Heart left ventricle (tissue), 16 donors: ENCODE data around the gene MEGF11. TPM values are rescaled to one million over a fixed set of nuclear protein-coding genes. Genes with fewer than 3 reads are reported as not detected.

Experiments used
- ATAC-seq, 4 donors: fragments of 200-7000 bp; cut with Tn5 transposase; one replicate each; pipeline ENCODE4 v1.9.1; 2020 to 2022; ENCODE audit warnings: moderate library complexity in 4 of 4, mild to moderate bottlenecking in 3 of 4, moderate number of reproducible peaks in 1 of 4
- DNase-seq, 5 donors: peaks; one replicate each; pipeline ENCODE4 v3.0.0-alpha.2; 2020
- H3K27ac ChIP-seq, 12 donors: fragments of 200-600 bp; sonication (generic) in 4 of 12; one replicate each; pipeline versions ENCODE4 v1.5.0 to v1.8.0; 2016 to 2022; ENCODE audit warnings: mild to moderate bottlenecking in 2 of 12
- H3K27me3 ChIP-seq, 9 donors: fragments of 200-600 bp; sonication (generic) in 2 of 9; one replicate each; pipeline versions ENCODE4 v1.5.1 to v1.8.0; 2016 to 2022; ENCODE audit warnings: mild to moderate bottlenecking in 3 of 9
- H3K36me3 ChIP-seq, 9 donors: fragments of 200-600 bp; sonication (generic) in 2 of 9; one replicate each; pipeline versions ENCODE4 v1.5.0 to v1.8.0; 2018 to 2022; ENCODE audit warnings: mild to moderate bottlenecking in 2 of 9
- H3K4me1 ChIP-seq, 12 donors: fragments of 200-600 bp; sonication (generic) in 4 of 12; one replicate each; pipeline versions ENCODE4 v1.5.0 to v1.8.0; 2016 to 2022; ENCODE audit warnings: mild to moderate bottlenecking in 3 of 12
- H3K4me3 ChIP-seq, 12 donors: fragments of 200-600 bp; sonication (generic) in 4 of 12; one replicate each; pipeline versions ENCODE4 v1.5.0 to v1.8.0; 2017 to 2022; ENCODE audit warnings: mild to moderate bottlenecking in 9 of 12, moderate library complexity in 4 of 12
- H3K9me3 ChIP-seq, 12 donors: fragments of 200-600 bp; sonication (generic) in 4 of 12; one replicate each; pipeline versions ENCODE4 v1.5.0 to v1.8.0; 2016 to 2022; ENCODE audit warnings: mild to moderate bottlenecking in 1 of 12
- POLR2A ChIP-seq, 2 donors: fragments of 450-650 bp; IDR thresholded peaks; one replicate each; pipeline ENCODE4 v1.6.1; 2017; ENCODE audit warnings: antibody characterized with exemption in 2 of 2, mild to moderate bottlenecking in 2 of 2, moderate library complexity in 2 of 2
- WGBS, 4 donors: extraction: QIAGEN DNeasy Blood & Tissue Kit in 2 of 4; methylation state at CpG; one replicate each; pipeline versions ENCODE4 v1.1.5 to v1.1.7; 2013 to 2018; 5-methylcytosine and 5-hydroxymethylcytosine counted together
- intact Hi-C, 10 donors: fragments of 100-400 bp; cut with DNase I; formaldehyde crosslinking; loops; one replicate each; pipeline versions ENCODE4 v1.11.1 to v1.14.2; 2022
- polyA plus RNA-seq, 2 donors: library from polyadenylated mRNA; stranded (reverse); fragments of 200-250 nt; gene quantifications; one replicate each; pipeline ENCODE4 v1.2.3, GENCODE V29; 2013
- total RNA-seq, 9 donors: library from RNA; depleted of rRNA in 2 of 9; stranded (reverse); fragments of >200 nt in 2 of 9; fragmentation: NEBNext Ultra II Directional in 3 of 9; extraction: Animal tissue kit (Norgen Biotek cat#: 25700) in 3 of 9; gene quantifications; one replicate each; pipeline versions ENCODE4 v1.1.0 to v1.2.4, GENCODE V29; 2016 to 2023
- TF ChIP-seq, protein P1 (sequence below), 12 donors: fragments of 200-600 bp; sonication (generic) in 4 of 12; IDR thresholded peaks; one replicate each; pipeline versions ENCODE4 v1.5.0 to v1.8.0; 2018 to 2022; ENCODE audit warnings: antibody characterized with exemption in 12 of 12, mild to moderate bottlenecking in 5 of 12
- donor health status: ischemic (EF 13 %, LVEDD 7.1; RV severe dilation, severe dysfunction).
- donor health status: healthy with polysubstance abuse.
- donor health status: DM: no; HTN: yes; CAD: no.
- donor health status: DM: no; HTN: no; CAD: no.
- donor health status: ischemic (EF 25% LVEDD 6.9; RV normal size, moderate dysfunction).
- donor health status: ischemic (EF 25% LVEDD 5.7; RV mildly dilated, moderate dysfunction).
- donor health status: healthy.
- donor health status: DM: yes; HTN: yes; CAD: no.
- donor health status: ischemic (EF 35%, LVEDD 5.7; RV mildly dilated, moderate dysfunction).
- donor health status: nonischemic (EF 11% LVEDD 7.7; RV severe dilation, severe dysfunction).
- donor health status: DM: yes; HTN: yes; CAD: no.
- donor health status: PGD.
- donor health status: ischemic (EF 29% LVEDD 5.4; RV normal size, mild dysfunction).
- donor health status: nonischemic (EF 23%, LVEDD 6.1; RV moderate dilation, normal function).

The MEGF11 gene
- total and polyA plus RNA-seq, 11 donors: 0.07 TPM; not detected in 10

DNA sequence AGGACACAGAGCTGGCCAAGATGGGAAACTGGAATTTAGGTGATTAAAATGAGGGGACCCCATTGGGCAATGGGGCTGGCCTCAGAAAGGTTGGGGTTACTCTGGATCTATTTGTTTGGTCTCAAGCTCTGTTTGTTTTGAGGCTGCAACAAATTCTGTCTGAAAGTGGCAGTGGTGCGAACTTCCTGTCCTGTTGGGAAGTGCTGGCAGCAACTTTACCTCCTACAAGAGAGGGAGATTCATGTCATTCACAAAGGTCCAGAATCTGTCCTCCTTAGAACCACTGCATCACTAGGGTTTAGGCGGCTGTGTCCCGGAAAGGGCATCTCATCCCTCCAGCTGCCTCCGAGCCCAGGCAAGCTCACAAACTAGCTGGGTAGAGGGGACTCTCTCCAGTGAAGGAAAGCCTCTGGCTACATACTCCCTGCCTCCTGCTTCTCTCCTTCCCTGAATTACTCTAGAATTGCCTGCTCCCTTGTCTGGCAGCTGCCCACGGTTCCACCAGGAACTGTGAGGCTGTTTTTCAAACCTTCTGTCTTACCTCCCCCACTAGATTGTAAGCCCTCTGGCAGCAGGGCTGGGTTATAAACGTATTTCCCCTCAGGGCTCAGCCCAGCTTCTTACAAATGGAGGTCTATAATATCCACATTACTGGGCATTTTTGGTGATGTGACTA lies 23.6 kb downstream of the MEGF11 start:
- H3K4me3 ChIP-seq: no peak overlapping the region
- peaks cover 0 to 11% (median 0%) of the 10 kb centered on the region in 9 donors for H3K27me3 ChIP-seq
- no peak overlapping the region for H3K27ac ChIP-seq
- ATAC-seq: no peak
- H3K9me3 ChIP-seq: no peaks in the 10 kb centered on the region
- H3K36me3 ChIP-seq: no peaks in the 10 kb centered on the region
- 40 to 69% (median 64%) methylated on average over 5 to 6 of the region's 6 CpGs for WGBS, 4 donors
- intact Hi-C loops: no loop called here
- no peaks in the 10 kb centered on the region for H3K4me1 ChIP-seq
- TF ChIP-seq, protein P1, sequence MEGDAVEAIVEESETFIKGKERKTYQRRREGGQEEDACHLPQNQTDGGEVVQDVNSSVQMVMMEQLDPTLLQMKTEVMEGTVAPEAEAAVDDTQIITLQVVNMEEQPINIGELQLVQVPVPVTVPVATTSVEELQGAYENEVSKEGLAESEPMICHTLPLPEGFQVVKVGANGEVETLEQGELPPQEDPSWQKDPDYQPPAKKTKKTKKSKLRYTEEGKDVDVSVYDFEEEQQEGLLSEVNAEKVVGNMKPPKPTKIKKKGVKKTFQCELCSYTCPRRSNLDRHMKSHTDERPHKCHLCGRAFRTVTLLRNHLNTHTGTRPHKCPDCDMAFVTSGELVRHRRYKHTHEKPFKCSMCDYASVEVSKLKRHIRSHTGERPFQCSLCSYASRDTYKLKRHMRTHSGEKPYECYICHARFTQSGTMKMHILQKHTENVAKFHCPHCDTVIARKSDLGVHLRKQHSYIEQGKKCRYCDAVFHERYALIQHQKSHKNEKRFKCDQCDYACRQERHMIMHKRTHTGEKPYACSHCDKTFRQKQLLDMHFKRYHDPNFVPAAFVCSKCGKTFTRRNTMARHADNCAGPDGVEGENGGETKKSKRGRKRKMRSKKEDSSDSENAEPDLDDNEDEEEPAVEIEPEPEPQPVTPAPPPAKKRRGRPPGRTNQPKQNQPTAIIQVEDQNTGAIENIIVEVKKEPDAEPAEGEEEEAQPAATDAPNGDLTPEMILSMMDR (IDR thresholded peaks at IDR 0.05): no peak
- no peak for TF ChIP-seq POLR2A (IDR thresholded peaks at IDR 0.05)
- no peak for DNase-seq

GRCh38 chr15:66228807-66229735 lies 24.5 kb downstream of the MEGF11 start:
- Histone ChIP-seq H3K36me3 (no peaks in the 10 kb centered on the region), H3K27ac (no peak overlapping the region), H3K9me3 (no peaks in the 10 kb centered on the region), H3K4me1 (no peaks in the 10 kb centered on the region), H3K4me3 (no peak overlapping the region), H3K27me3 (peaks cover 0 to 10% (median 0%) of the 10 kb centered on the region in 9 donors)
- DNase-seq: no peak
- intact Hi-C loops: no loop called here
- 86 to 91% (median 88%) methylated on average over 13 of the region's 13 CpGs for WGBS, 4 donors
- no peak for TF ChIP-seq POLR2A (IDR thresholded peaks at IDR 0.05)
- TF ChIP-seq, protein P1 (IDR thresholded peaks at IDR 0.05): no peak
- peak in 1 of 4 donors; percentile 39 for ATAC-seq

- Histone ChIP-seq H3K9me3 (no peaks in the 10 kb centered on the region), H3K36me3 (no peaks in the 10 kb centered on the region), H3K27ac (no peak overlapping the region), H3K4me3 (no peak overlapping the region), H3K27me3 (peaks cover 0 to 16% (median 0%) of the 10 kb centered on the region in 9 donors), H3K4me1 (no peaks in the 10 kb centered on the region)
- WGBS, 4 donors: 75 to 82% (median 80%) methylated on average over 8 of the region's 8 CpGs
- TF ChIP-seq, protein P1 (IDR thresholded peaks at IDR 0.05): no peak
- TF ChIP-seq POLR2A (IDR thresholded peaks at IDR 0.05): no peak
- intact Hi-C loops: no loop called here
- no peak for ATAC-seq
- no peak for DNase-seq
Measured at GRCh38 chr15:66226736-66227135, 26.8 kb downstream of the MEGF11 start.

GRCh38 chr15:66225656-66226274 lies 27.8 kb downstream of the MEGF11 start:
- no peak overlapping the region for H3K4me3 ChIP-seq
- H3K9me3 ChIP-seq: no peaks in the 10 kb centered on the region
- WGBS, 4 donors: 85 to 90% (median 88%) methylated on average over 10 of the region's 10 CpGs
- TF ChIP-seq, protein P1 (IDR thresholded peaks at IDR 0.05): no peak
- no peak for TF ChIP-seq POLR2A (IDR thresholded peaks at IDR 0.05)
- H3K27ac ChIP-seq: no peak overlapping the region
- no peaks in the 10 kb centered on the region for H3K4me1 ChIP-seq
- peaks cover 0 to 19% (median 0%) of the 10 kb centered on the region in 9 donors for H3K27me3 ChIP-seq
- ATAC-seq (no peak), DNase-seq (no peak)
- no peaks in the 10 kb centered on the region for H3K36me3 ChIP-seq
- intact Hi-C loops: no loop called here
